ENCODE results near the gene CELA2B.
"Not testable (repeated sequence)": the region's sequence is repeated elsewhere in the genome, so short reads cannot be mapped to it uniquely, and the experiment has no call there.

The CELA2B gene

GRCh38 chr1:15475752-15476314 lies at the start of gene CELA2B:
Gene CELA2B, plus strand, starts transcription at chr1:15476104. Its CDS starts 22 bp downstream, at chr1:15476126.
- no peak for DNase-seq (ENCODE audit: low read depth)

GRCh38 chr1:15426492-15427279 lies 49.2 kb upstream of the CELA2B start:
- DNase-seq (ENCODE audit: low read depth) = no peak

GRCh38 chr1:15427280-15427666 lies 48.6 kb upstream of the CELA2B start:
- DNase-seq (ENCODE audit: low read depth) = no peak

DNA sequence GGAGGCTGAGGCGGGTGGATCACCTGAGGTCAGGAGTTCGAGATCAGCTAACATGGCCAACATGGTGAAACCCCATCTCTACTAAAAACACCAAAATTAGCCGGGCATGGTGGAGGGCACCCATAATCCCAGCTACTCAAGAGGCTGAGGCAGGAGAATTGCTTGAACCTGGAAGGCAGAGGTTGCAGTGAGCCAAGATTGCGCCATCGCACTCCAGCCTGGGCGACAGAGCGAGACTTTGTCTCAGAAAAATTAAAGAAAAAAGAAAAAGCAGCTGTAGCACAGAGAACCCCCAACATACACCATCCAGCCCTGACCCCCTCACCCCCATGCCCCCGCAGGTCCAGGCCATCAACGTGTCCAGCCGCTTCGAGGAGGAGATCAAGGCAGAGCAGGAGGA lies 47.7 kb upstream of the CELA2B start:
- DNase-seq (ENCODE audit: low read depth) = not testable (repeated sequence)

DNA sequence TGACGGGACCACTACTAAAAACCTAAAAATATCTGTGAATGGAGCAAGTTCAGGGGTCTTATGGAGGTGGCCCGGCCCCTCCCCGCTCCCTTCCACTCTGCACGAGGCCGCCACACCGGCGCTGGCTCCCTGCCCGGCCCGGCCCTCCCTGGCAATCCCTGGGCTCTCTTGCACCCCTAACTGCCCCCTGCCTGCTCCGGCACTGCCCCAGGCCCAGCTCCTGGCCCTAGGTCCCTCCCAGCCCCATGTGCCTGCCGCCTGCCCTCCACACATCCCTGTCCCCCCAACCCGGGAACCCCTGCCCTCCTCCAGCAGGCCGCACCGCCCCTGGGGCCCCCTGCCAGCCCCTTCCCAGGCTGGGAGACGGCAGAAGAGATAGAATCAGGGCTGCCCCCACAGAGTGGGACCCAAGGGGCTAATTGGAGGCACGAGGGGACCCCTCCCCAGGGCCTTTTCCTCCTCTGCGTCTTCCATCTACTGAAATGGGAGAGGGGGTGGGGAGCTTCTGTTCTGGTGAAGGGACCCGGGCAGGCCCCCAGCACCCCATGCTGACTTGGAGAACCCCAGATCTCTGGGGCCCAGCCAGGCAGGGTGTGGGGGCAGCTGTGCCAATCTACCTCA lies 47.0 kb upstream of the CELA2B start:
- DNase-seq (ENCODE audit: low read depth) = no peak

DNA sequence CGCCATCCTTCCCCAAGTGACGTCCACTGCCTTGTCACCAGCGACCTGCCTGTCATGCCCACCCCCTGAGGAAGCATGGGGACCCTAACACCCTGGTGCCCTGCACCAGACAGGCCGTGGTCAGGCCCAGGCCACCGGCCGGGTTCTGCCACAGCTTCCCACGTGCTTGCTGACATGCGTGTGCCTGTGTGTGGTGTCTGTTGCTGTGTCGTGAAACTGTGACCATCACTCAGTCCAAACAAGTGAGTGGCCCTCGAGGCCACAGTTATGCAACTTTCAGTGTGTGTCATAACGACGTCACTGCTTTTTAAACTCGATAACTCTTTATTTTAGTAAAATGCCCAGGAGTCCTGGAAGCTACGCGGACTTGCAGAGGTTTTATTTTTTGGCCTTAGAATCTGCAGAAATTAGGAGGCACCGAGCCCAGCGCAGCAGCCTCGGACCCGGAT lies 46.2 kb upstream of the CELA2B start:
- DNase-seq (ENCODE audit: low read depth) = no peak

DNA sequence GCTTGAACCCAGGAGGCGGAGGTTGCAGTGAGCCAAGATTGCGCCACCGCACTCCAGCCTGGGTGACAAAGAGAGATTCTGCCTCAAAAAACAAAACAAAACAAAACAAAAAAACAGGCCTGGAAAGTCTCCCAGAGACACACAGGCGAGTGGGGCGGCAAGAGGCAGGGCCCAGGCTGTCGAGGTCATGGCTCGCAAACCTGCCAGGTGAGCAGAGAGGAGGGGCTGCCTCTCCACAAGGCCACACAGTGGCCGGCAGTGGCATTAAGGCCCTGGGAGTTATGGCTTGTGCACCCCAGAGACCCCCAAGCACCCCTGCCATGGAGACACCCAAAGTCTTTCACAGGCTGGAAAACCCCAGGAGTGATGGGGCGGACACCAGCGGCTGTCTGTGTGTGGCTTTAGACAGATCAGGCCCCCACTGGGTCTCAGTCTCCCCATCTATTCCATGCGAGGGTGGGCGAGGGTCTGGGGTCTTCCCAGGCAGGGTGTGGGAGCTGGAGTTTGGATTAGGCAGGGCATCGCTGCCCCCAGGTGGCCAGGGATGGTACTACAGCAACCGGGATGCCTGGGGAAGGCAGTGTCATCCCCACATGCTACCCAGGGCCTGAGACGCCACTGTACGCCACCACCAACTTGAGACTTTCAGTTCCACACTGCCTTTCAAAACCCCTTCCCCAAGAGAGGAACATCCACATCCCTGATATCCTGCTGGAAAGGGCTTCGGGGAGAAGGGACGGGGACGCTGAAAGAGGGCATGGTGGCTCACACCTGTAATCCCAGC lies 44.9 kb upstream of the CELA2B start:
- no peak for DNase-seq (ENCODE audit: low read depth)

- no peak for DNase-seq (ENCODE audit: low read depth)
Measured at GRCh38 chr1:15431571-15431948, 44.3 kb upstream of the CELA2B start.

- no peak for DNase-seq (ENCODE audit: low read depth)
Measured at GRCh38 chr1:15432324-15432723, 43.6 kb upstream of the CELA2B start.

DNA sequence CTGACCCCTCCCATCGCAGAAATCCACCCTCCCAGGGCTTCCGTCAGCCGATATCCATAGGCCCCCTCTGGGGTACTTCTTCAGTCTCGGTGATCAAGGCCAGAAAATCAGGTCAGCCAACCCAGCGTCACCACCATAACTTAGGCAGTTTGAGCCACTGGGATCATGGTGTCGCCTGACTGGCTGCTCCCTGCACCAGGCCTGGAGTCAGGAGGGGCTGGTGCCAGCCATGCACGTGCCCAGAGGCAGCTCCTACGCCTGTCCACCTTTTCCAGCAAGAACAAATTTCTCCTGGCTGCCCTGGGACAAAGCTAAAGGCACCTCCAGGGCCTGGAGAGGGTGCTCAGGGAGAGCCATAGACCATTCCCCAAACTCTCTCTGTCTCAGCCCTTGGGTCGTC lies 42.4 kb upstream of the CELA2B start:
- DNase-seq (ENCODE audit: low read depth) = no peak

DNA sequence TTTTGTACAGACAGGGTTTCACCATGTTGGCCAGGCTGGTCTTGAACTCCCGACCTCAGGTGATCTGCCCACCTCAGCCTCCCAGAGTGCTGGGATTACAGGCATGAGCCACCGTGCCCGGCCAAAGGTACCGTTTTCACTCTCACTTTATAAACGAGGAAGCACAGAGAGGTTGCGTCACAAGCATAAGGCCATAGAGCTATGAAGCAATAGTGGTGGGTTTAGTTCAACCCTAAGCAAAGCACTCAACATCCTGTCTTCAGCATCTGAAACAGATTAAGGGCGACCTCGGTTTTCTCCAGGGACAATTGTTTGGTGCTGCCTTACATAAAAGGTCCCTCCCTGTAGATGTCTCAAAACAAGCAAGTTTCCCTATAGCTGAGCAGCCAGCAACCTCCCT lies 41.2 kb upstream of the CELA2B start:
- not testable (repeated sequence) for DNase-seq (ENCODE audit: low read depth)

- DNase-seq (ENCODE audit: low read depth) = no peak
Measured at GRCh38 chr1:15435239-15436077, 40.4 kb upstream of the CELA2B start.

DNA sequence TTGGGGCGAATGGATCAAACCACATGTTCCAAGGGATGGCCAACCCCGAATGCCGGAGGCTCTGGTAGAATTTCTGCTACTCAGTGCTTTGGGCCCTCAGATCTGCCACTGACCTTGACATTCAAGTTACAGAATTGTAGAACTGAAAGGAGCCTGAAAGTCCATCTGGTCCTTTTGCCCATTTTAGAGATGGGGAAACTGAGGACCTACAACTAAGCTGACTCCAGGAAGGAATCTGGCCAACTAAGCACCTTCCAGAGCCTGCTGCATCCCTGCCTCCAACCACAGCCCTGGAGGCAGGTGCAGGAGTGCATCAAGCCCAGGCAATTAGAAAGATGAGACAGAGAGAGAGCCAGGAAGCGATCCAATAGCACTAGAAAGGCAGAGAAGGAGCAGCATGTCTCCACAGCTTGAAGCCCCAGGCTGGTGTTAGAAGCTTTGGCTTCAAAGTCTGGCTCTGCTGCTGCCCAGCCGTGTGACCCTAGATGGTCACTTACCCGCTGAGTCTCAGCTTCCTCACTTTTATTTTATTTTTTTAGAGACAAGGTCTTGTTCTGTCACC lies 38.9 kb upstream of the CELA2B start:
- no peak for DNase-seq (ENCODE audit: low read depth)

GRCh38 chr1:15439325-15439724 lies 36.6 kb upstream of the CELA2B start:
- no peak for DNase-seq (ENCODE audit: low read depth)

DNA sequence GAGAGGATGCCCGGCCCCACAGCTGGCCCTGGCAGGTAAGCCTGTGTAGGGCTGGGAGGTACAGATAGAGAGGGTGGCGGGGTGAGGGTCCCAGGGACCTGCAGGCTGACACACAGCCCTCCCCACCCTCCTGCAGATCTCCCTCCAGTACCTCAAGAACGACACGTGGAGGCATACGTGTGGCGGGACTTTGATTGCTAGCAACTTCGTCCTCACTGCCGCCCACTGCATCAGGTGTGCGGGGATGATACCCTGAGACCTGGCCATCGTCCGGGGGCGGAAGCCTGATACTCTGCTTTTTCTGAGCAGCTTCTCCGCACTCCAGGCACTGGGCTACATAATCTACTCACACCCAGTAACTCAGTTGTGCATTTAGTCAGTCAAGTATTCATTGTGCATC lies 35.5 kb upstream of the CELA2B start:
- DNase-seq (ENCODE audit: low read depth) = no peak

- DNase-seq (ENCODE audit: low read depth) = no peak
Measured at GRCh38 chr1:15441247-15441646, 34.7 kb upstream of the CELA2B start.

- DNase-seq (ENCODE audit: low read depth) = no peak
Measured at GRCh38 chr1:15442119-15442518, 33.8 kb upstream of the CELA2B start.

DNA sequence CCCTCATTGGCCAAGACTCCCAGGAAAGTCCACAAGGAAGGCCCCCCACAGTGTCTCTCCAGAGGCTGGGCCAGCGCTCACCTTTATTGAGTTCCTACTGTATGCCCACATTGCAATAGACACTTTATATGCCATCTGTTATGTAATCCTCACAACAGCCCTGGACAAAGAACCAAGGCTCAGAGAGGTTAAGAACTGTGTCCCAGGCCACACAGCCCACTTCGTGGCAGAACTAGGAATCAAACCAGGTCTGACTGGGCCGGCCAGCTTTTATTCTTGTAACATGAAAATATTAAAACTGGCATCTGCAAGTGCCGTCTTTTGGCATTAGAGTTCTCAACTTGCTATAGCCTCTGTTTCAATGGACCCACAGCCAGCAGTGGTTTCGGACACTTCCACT lies 33.1 kb upstream of the CELA2B start:
- no peak for DNase-seq (ENCODE audit: low read depth)

- DNase-seq (ENCODE audit: low read depth) = no peak
Measured at GRCh38 chr1:15443281-15443680, 32.6 kb upstream of the CELA2B start.

DNA sequence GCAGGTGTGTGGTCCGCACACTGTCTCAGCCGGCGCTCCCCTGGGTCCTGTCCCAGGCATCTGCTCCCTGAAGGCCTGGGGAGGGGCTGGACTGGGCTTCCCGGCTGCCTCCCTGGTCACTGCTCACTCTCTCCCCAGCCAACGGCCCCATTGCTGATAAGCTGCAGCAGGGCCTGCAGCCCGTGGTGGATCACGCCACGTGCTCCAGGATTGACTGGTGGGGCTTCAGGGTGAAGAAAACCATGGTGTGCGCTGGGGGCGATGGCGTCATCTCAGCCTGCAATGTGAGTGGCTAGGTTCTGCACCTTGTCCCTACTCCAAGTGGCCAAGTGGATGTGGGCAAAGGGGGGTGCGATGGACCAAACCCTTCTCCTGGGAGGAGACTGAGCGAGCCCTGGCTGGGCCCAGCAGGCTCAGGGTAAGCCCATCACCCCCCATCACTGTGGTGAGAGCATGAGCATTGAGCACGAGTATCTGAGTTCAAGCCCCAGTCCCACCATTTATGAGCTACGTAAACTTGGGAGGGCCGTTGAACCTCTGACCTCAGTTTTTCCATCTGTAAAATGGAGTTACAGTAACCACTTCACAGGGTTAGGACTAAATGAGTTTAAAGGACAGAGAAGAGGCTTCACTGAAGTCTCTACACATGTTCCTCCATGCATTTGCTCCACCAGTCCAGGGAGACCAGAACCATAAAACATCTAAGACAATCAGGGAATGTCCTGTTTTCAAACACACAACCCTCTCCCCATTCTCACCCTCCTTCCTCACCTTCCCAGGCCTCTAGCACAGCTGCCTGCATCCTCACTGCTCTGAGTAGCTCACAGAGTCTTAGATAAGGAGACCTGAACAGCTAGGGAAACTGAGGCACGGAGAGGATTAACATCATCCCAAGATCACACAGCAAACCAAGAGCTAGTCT lies 31.2 kb upstream of the CELA2B start:
- no peak for DNase-seq (ENCODE audit: low read depth)
